Keratinocyte (primary cell): ENCODE data around the gene CPNE4. TPM values are rescaled to one million over a fixed set of nuclear protein-coding genes. Genes with fewer than 3 reads are reported as not detected.

Experiments
- DNase-seq: peaks from one replicate; pipeline ENCODE4 v3.0.0-alpha.2; 2011; ENCODE audit warnings: low read depth, missing footprints, low spot score
- FAIRE-seq: peaks from 2 replicates; lab custom pipeline; 2011; peaks lifted over from hg19 to GRCh38; lab: Jason Lieb, UNC
- H2AFZ ChIP-seq: 2 replicates; pipeline ENCODE4 v1.6.0; 2012; ENCODE audit warnings: low read length, control low read depth, inconsistent platforms; ENCODE audit not compliant: control insufficient read depth
- H3K27ac ChIP-seq: 2 replicates; pipeline ENCODE4 v1.5.1; 2011; ENCODE audit warnings: low read length; ENCODE audit not compliant: control insufficient read depth, insufficient read depth
- H3K27me3 ChIP-seq: 3 replicates; pipeline ENCODE4 v1.6.0; 2011; ENCODE audit warnings: low read length; ENCODE audit not compliant: control insufficient read depth, insufficient read depth; ENCODE audit errors: extremely low read depth
- H3K36me3 ChIP-seq, 2 experiments: 2 replicates in 1 of 2; 3 replicates in 1 of 2; pipeline ENCODE4 v1.5.1; 2011; ENCODE audit warnings: low read length in 2 of 2, mild to moderate bottlenecking in 1 of 2; ENCODE audit not compliant: control insufficient read depth in 2 of 2, insufficient read depth in 2 of 2; ENCODE audit errors: extremely low read depth in 1 of 2
- H3K4me1 ChIP-seq: 3 replicates; pipeline ENCODE4 v1.5.1; 2011; ENCODE audit warnings: low read length; ENCODE audit not compliant: control insufficient read depth, insufficient read depth; ENCODE audit errors: extremely low read depth
- H3K4me2 ChIP-seq: 3 replicates; pipeline ENCODE4 v1.6.0; 2011; ENCODE audit warnings: low read depth, low read length; ENCODE audit not compliant: control insufficient read depth, insufficient read depth; ENCODE audit errors: extremely low read depth
- H3K4me3 ChIP-seq, 3 experiments: fragments of 200-600 bp in 1 of 3; sonication (generic) in 1 of 3; 2 replicates in 2 of 3; 3 replicates in 1 of 3; pipeline ENCODE4 v1.5.1; 2011 to 2016; ENCODE audit warnings: low read length in 3 of 3, mild to moderate bottlenecking in 3 of 3, control low read depth in 2 of 3, inconsistent platforms in 1 of 3, low read depth in 1 of 3, mixed read lengths in 1 of 3, mixed run types in 1 of 3, moderate library complexity in 1 of 3; ENCODE audit not compliant: control insufficient read depth in 2 of 3, insufficient read depth in 2 of 3; ENCODE audit errors: extremely low read depth in 1 of 3
- H3K79me2 ChIP-seq: 2 replicates; pipeline ENCODE4 v1.6.0; 2012; ENCODE audit warnings: low read length; ENCODE audit not compliant: control insufficient read depth, insufficient read depth
- H3K9ac ChIP-seq: 3 replicates; pipeline ENCODE4 v1.6.0; 2011; ENCODE audit warnings: low read length; ENCODE audit not compliant: control insufficient read depth, insufficient read depth; ENCODE audit errors: extremely low read depth
- H3K9me1 ChIP-seq: 3 replicates; pipeline ENCODE4 v1.6.0; 2011; ENCODE audit warnings: low read length; ENCODE audit not compliant: control insufficient read depth, insufficient read depth; ENCODE audit errors: extremely low read depth
- H3K9me3 ChIP-seq: 2 replicates; pipeline ENCODE4 v1.5.1; 2012; ENCODE audit warnings: low read depth, low read length; ENCODE audit not compliant: control insufficient read depth
- H4K20me1 ChIP-seq: 3 replicates; pipeline ENCODE4 v1.6.0; 2011; ENCODE audit warnings: low read length; ENCODE audit not compliant: control insufficient read depth, insufficient read depth; ENCODE audit errors: extremely low read depth
- EZH2 ChIP-seq: IDR thresholded peaks from one replicate; pipeline ENCODE4 v1.6.1; 2012; ENCODE audit warnings: inconsistent platforms, mild to moderate bottlenecking, low read length, moderate library complexity
- dilution Hi-C: fragments of 300-500 bp; cut with MboI; formaldehyde crosslinking; loops from one replicate; pipeline ENCODE4 v1.7.0; 2020; ENCODE audit warnings: low sequenced_read_pairs; ENCODE audit not compliant: extremely low pct_ligation_motif_present
- polyA plus RNA-seq, 5 experiments: library from polyadenylated mRNA; depleted of rRNA in 3 of 5; stranded (reverse) in 3 of 5; stranded (forward) in 1 of 5; unstranded in 1 of 5; fragments of >200 nt; gene quantifications; 1 replicate in 1 of 5; 2 replicates in 3 of 5; 3 replicates in 1 of 5; pipeline versions ENCODE4 v1.2.1 to v1.2.3, GENCODE V29; 2011 to 2012; ENCODE audit warnings: missing spikeins in 2 of 5, low read depth in 1 of 5, low replicate concordance in 1 of 5
- TF ChIP-seq, protein P1 (sequence below), 3 experiments: IDR thresholded peaks in 1 of 3; conservative IDR thresholded peaks in 1 of 3; optimal IDR thresholded peaks in 1 of 3; 2 replicates in 2 of 3; 3 replicates in 1 of 3; pipeline versions ENCODE3 to v1.5.1; 2011; ENCODE audit warnings: low read length in 3 of 3, mild to moderate bottlenecking in 3 of 3, moderate library complexity in 2 of 3, control low read depth in 1 of 3, inconsistent platforms in 1 of 3; ENCODE audit not compliant: insufficient read depth in 2 of 3; ENCODE audit errors: extremely low read depth in 1 of 3

The CPNE4 gene
- polyA plus RNA-seq, 1 donor (not counting 4 experiments of a cell fraction or from before 2014, with no cell fraction given), result 0.08 TPM

DNA sequence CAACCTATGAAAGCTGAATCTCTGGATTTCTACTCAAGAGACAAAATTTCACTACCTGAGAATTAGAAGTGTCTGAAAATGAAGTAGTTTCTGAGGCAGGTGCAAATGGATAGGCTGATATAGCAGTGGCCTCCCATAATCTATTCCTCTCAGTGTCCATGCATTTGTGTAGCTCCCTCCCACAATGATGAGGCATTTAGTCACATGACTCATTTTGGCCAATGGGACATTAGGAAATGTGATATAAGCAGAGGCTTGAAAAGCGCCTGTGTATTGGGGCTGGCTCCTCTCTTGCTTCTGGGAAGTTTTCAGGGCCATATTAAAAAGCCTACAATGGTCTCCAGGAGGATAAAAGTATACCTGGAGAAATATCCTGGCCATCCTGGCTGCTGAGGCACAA lies 452.4 kb downstream of the CPNE4 start:
- H3K9me1 ChIP-seq, result no peaks in the 10 kb centered on the region
- H3K36me3 ChIP-seq, result no peaks in the 10 kb centered on the region
- no peaks in the 10 kb centered on the region for H4K20me1 ChIP-seq
- H3K4me1 ChIP-seq, result no peaks in the 10 kb centered on the region
- H3K79me2 ChIP-seq, result no peaks in the 10 kb centered on the region
- dilution Hi-C loops, result no loop called here
- no peaks in the 10 kb centered on the region for H3K27me3 ChIP-seq
- no peak overlapping the region for H3K27ac ChIP-seq
- FAIRE-seq (no peak), DNase-seq (no peak)
- no peak for TF ChIP-seq EZH2
- TF ChIP-seq, protein P1, sequence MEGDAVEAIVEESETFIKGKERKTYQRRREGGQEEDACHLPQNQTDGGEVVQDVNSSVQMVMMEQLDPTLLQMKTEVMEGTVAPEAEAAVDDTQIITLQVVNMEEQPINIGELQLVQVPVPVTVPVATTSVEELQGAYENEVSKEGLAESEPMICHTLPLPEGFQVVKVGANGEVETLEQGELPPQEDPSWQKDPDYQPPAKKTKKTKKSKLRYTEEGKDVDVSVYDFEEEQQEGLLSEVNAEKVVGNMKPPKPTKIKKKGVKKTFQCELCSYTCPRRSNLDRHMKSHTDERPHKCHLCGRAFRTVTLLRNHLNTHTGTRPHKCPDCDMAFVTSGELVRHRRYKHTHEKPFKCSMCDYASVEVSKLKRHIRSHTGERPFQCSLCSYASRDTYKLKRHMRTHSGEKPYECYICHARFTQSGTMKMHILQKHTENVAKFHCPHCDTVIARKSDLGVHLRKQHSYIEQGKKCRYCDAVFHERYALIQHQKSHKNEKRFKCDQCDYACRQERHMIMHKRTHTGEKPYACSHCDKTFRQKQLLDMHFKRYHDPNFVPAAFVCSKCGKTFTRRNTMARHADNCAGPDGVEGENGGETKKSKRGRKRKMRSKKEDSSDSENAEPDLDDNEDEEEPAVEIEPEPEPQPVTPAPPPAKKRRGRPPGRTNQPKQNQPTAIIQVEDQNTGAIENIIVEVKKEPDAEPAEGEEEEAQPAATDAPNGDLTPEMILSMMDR (optimal IDR thresholded peaks at IDR 0.05 in 1 of 3, IDR thresholded peaks at IDR 0.05 in 1 of 3, conservative IDR thresholded peaks at IDR 0.05 in 1 of 3; ENCODE audit: extremely low read depth in 1 of 3, insufficient read depth in 2 of 3, low read length in 3 of 3), result no peak
- H3K9me3 ChIP-seq, result no peaks in the 10 kb centered on the region
- H3K9ac ChIP-seq, result no peak overlapping the region
- H2AFZ ChIP-seq, result no peak overlapping the region
- H3K4me2 ChIP-seq, result no peak overlapping the region
- H3K4me3 ChIP-seq, result no peak overlapping the region

DNA sequence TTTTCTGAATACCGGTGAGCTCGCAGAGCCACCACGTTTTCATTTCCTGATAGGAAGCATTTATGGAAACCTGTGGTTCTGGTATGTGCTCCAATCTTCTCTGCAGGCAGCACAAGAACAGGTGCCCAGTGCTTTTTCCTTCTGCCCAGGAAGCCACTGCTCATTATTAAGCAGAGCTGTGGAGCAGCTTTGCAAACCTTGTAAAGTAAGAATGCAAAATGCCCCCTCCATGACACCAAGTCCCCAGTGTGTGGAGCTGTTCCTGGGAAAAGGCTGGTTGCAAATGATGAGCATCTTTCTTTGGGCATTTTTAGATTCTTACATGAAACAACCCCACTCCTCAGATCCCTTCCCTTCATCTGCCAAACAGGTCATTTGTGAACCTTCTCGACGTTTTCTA lies 466.4 kb downstream of the CPNE4 start:
- H3K4me3 ChIP-seq, result no peak overlapping the region
- dilution Hi-C loops, result no loop called here
- no peaks in the 10 kb centered on the region for H4K20me1 ChIP-seq
- no peak overlapping the region for H3K4me2 ChIP-seq
- H3K9me1 ChIP-seq, result no peaks in the 10 kb centered on the region
- H3K36me3 ChIP-seq, result no peaks in the 10 kb centered on the region
- peaks cover 2% of the 10 kb centered on the region for H3K27me3 ChIP-seq
- no peaks in the 10 kb centered on the region for H3K4me1 ChIP-seq
- no peak for FAIRE-seq
- no peaks in the 10 kb centered on the region for H3K79me2 ChIP-seq
- no peak overlapping the region for H3K27ac ChIP-seq
- H3K9ac ChIP-seq, result no peak overlapping the region
- no peaks in the 10 kb centered on the region for H3K9me3 ChIP-seq
- DNase-seq, result no peak
- TF ChIP-seq, protein P1 (optimal IDR thresholded peaks at IDR 0.05 in 1 of 3, IDR thresholded peaks at IDR 0.05 in 1 of 3, conservative IDR thresholded peaks at IDR 0.05 in 1 of 3; ENCODE audit: extremely low read depth in 1 of 3, insufficient read depth in 2 of 3, low read length in 3 of 3), result no peak
- no peak overlapping the region for H2AFZ ChIP-seq
